Left kidney (tissue), 2 donors: Measurements from ENCODE around the gene FAM229A. TPM values are rescaled to one million over a fixed set of nuclear protein-coding genes. Genes with fewer than 3 reads are reported as not detected.
"Not testable (repeated sequence)": the region's sequence is repeated elsewhere in the genome, so short reads cannot be mapped to it uniquely, and the experiment has no call there.

Experiments
- DNase-seq: peaks from one replicate; pipeline ENCODE4 v3.0.0-alpha.2; 2013
- polyA plus RNA-seq: library from polyadenylated mRNA; unstranded; fragments of 120-200 nt; gene quantifications from one replicate; pipeline ENCODE4 v1.2.1, GENCODE V29; 2013; ENCODE audit not compliant: insufficient read length

FAM229A gene
- polyA plus RNA-seq, 1 donor: 7.8 TPM

GRCh38 chr1:32380057-32380456, 17.8 kb upstream of the FAM229A start:
- DNase-seq: no peak

GRCh38 chr1:32377541-32378220, 15.4 kb upstream of the FAM229A start:
- no peak for DNase-seq

- no peak for DNase-seq
These were observed 13.9 kb upstream of the FAM229A start for GRCh38 chr1:32376199-32376598.

DNA sequence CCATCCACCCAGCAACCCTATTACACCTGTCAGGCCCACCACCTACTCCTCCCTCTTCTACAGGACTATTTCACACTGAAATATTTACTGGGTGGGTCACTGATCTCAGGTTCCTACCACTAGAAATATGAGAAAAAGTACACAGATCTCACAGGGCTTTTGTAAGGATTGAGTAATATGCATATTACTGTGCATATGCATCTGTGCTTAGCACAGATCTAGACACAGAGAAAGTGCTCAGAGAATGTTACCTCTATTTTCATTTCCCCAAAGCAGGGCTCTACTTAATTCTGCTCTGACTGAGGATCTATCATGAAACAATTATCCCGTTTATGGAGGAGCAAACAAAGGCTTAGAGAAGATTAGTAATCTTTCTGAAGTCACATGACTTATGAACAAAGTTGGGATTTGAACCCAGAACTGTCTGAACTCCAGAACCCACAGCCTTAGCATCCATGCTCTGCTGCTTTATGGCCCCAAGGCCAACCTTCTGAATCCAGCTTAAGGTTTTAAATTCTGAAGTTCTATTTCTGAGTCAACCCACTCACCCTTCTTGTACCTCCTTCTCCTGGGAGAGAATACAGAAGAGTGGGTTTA, 11.8 kb upstream of the FAM229A start:
- DNase-seq: no peak

- DNase-seq: no peak
These were observed 10.0 kb upstream of the FAM229A start for GRCh38 chr1:32372149-32372756.

DNA sequence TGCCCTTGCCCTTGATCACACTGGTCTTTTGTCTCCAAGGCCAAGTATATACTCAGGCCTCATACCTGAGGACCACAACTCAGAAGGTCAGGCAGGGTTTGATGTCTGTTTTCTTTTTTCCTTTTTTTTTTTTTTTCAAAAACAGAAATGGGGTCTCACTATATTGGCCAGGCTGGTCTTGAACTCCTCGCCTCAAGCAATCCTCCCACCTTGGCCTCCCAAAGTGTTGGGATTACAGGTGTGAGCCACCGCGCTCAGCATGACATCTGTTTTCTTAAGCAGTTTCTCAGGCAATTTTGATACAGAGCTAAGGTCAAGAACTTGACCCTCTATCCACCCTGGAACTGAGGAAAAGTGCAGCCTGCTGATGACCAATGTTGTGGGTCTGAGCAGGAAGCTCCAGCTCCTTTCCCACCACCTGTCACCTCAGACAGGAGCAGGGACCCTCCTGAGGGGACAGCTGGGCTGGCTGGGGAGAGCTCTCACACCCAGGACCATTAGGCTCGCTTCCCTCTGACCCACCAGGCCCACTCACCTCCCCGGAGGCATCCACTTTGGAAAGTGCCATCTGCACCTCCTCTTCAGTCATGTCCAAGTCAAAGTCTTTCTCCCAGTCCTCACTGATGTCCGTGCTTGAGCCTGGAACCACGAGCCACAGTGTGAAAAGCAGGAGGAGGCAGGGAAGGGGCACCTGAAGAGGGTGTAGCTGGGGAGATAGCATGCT, 5.8 kb upstream of the FAM229A start:
- DNase-seq: no peak

- no peak for DNase-seq
These were observed 3.2 kb upstream of the FAM229A start for GRCh38 chr1:32365445-32365844.

GRCh38 chr1:32364836-32365235, 2.6 kb upstream of the FAM229A start:
- no peak for DNase-seq

DNA sequence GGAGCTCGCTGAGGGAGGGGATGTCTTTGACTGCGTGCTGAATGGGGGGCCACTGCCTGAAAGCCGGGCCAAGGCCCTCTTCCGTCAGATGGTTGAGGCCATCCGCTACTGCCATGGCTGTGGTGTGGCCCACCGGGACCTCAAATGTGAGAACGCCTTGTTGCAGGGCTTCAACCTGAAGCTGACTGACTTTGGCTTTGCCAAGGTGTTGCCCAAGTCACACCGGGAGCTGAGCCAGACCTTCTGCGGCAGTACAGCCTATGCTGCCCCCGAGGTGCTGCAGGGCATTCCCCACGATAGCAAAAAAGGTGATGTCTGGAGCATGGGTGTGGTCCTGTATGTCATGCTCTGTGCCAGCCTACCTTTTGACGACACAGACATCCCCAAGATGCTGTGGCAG, 1.4 kb upstream of the FAM229A start:
- DNase-seq: no peak

- DNase-seq: peak; percentile 68
These were observed 411 bp downstream of the FAM229A start for GRCh38 chr1:32361674-32362473.

- DNase-seq: no peak
These were observed 994 bp downstream of the FAM229A start for GRCh38 chr1:32361308-32361673.

DNA sequence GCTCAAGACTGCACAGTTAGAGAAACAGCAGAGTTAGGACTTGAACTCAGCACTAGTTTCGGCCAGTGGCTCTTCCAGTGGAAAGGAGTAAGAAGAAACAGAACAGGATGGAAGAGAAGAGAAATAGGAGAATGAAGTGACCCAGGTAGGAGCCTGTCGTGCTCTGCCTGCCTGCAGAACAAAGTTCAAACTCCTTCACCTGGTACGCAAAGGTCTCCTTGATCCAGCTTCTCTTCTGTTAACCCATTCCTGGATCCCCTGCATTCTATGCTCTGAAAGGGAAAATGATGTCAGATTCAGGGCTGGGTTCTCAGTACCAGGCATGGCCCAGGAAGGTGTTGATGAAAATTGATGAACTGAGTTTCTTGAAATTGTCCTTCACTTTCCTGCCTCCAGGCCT, 3.9 kb downstream of the FAM229A start:
- no peak for DNase-seq

- DNase-seq: no peak
These were observed 4.7 kb downstream of the FAM229A start for GRCh38 chr1:32357614-32358013.

- no peak for DNase-seq
These were observed 5.8 kb downstream of the FAM229A start for GRCh38 chr1:32356478-32356877.

GRCh38 chr1:32355778-32356177, 6.5 kb downstream of the FAM229A start:
- DNase-seq: not testable (repeated sequence)

DNA sequence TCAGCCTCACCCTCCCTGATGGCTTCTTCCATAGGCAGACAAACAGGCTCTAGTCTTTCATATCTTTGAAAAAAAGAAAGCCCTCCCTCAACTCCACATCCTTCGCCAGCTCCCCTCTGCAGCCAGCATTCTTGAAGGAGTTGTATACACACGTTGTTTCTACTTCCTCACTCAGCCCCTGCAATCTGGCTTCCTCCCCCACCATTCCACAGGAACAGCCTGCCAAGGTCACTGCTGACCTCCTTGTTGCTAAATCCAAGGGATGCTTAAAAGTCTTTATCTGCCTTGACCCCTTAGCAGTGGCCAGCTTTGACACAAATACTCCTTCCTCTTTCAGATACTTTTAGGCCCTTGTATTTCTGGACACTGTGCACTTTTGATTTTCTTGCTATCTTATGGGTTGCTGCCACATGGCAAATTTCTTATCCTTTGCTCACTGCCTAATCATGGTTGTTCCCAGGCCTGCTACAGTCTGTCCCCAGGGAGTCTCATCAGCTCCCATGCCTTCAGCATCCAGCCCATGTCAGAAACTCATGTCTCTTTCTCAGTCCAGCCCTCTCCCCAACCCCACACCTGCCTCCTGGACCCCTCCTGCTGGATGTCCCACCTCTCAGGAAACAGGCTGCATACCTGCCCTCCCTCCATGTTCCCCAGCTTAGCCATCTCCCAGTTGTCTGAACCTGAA, 8.3 kb downstream of the FAM229A start:
- DNase-seq: no peak

GRCh38 chr1:32353431-32353830, 8.9 kb downstream of the FAM229A start:
- DNase-seq: no peak

GRCh38 chr1:32352831-32353383, 9.4 kb downstream of the FAM229A start:
- DNase-seq: no peak

DNA sequence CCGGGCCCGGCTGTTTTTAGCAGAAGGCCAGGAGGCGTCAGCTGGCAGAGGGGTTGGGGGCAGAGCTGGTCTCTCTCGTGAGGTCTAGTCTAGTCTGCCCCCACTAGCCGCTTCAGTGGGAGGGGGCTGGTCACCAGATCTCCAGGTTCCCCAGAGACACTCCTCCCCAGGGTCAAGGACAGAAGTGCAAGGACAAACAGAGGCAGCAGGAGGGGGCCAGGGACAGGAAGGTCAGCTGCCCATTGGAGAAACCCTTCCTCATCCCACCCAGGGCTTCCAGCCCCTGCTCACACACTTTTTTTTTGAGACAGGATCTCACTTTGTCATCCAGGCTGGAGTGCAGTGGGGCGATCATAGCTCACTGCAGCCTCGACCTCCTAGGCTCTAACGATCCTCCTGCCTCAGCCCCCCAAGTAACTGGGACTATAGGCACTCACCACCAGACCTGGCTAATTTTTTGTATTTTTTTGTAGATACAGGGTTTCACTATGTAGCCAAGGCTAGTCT, 10.0 kb downstream of the FAM229A start:
- no peak for DNase-seq

DNA sequence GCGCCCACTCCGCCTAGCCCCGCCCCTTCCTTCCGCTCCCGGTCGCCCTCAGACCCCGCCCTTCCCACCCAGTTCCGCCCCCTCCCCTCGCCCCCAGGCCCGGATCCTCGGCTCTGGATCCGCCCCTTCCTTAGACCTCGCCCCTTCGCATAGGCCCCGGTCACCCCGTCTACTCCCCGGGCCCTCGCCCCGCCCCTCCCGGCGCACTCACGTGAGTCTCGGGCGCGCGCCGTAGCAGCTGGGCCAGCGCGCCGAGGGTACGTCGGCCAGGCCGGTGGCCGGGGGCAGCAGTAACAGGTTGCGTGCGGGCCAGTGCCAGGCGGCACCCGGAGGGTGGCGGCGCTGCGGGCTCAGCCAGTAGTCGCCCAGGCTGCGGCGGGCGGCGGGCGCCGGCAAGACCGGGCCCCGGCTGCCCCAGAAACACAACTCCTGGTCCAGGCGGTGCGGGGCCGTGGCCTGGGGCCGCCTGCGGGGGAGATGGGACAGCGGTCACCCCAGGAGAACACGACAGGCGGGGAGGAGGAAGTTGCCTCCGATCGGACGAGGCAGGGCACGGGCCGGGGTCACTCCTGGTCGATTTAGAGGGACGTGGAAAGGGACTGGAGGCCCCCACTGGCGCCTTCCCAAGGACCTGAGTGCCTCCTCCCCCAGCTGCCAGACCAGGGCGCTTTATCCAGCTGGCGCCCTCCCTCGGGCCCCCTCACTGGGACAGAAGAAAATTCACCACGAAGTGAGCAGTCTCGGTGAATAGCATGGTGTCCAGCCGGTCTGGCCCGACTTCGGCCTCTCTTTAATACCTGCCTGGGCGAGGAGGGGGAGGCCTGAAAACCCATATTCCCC, 10.7 kb downstream of the FAM229A start:
- peak; percentile 95 for DNase-seq
